ENCODE measurements around the gene SPHKAP. TPM values are rescaled to one million over a fixed set of nuclear protein-coding genes. Genes with fewer than 3 reads are reported as not detected.

Gene SPHKAP
- total RNA-seq, 1 donor from 2014 or later, result not detected

DNA sequence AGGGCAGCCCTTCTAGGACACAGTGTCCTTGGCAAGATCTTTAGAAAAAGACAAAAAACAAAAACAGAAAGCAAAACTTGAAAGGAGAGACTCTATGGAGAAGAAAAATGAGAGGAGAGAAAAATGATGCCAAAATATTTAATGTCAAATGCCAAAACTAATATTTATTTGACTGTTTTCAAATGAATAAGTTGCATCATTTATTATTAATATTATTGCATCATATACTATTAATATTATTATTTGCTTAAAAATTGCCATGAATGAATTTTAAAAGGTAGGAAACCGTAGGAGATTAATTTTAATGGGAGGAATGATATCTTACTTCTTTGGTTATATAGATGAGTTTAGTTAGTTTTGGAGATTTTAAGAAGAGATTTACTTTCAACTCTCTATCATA, 165.7 kb downstream of the SPHKAP start:
- Histone ChIP-seq H3K9ac (ENCODE audit: low read length) (no peak overlapping the region), H2AFZ (ENCODE audit: low read depth, low read length) (no peak overlapping the region), H3K9me3 (ENCODE audit: insufficient read depth, low read depth, low read length) (peaks cover 4% of the 10 kb centered on the region), H3K79me2 (ENCODE audit: insufficient read depth, low read length) (no peaks in the 10 kb centered on the region), H3K4me3 (ENCODE audit: insufficient read depth, low read depth, low read length) (no peak overlapping the region), H3K27ac (ENCODE audit: low read depth, low read length) (no peak overlapping the region), H3K4me1 (ENCODE audit: insufficient read depth, low read length) (no peaks in the 10 kb centered on the region), H3K36me3 (ENCODE audit: insufficient read depth, low read length) (no peaks in the 10 kb centered on the region), H3K27me3 (ENCODE audit: insufficient read depth, low read length) (no peaks in the 10 kb centered on the region), H4K20me1 (ENCODE audit: insufficient read depth, low read length) (no peaks in the 10 kb centered on the region), H3K4me2 (ENCODE audit: low read length) (no peak overlapping the region)
- FAIRE-seq (no peak), DNase-seq (ENCODE audit: low read depth) (no peak)
- TF ChIP-seq, protein P1, sequence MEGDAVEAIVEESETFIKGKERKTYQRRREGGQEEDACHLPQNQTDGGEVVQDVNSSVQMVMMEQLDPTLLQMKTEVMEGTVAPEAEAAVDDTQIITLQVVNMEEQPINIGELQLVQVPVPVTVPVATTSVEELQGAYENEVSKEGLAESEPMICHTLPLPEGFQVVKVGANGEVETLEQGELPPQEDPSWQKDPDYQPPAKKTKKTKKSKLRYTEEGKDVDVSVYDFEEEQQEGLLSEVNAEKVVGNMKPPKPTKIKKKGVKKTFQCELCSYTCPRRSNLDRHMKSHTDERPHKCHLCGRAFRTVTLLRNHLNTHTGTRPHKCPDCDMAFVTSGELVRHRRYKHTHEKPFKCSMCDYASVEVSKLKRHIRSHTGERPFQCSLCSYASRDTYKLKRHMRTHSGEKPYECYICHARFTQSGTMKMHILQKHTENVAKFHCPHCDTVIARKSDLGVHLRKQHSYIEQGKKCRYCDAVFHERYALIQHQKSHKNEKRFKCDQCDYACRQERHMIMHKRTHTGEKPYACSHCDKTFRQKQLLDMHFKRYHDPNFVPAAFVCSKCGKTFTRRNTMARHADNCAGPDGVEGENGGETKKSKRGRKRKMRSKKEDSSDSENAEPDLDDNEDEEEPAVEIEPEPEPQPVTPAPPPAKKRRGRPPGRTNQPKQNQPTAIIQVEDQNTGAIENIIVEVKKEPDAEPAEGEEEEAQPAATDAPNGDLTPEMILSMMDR (IDR thresholded peaks at IDR 0.05; ENCODE audit: insufficient read depth, low read depth, low read length), result no peak
- TF ChIP-seq EZH2 (IDR thresholded peaks at IDR 0.05; ENCODE audit: insufficient read depth, low read length), result no peak
- Mint-ChIP-seq H3K27me3 (ENCODE audit: low read depth, unreplicated experiment) (peaks cover 2% of the 10 kb centered on the region), H3K4me1 (ENCODE audit: low read depth, unreplicated experiment) (no peaks in the 10 kb centered on the region), H3K9me3 (ENCODE audit: unreplicated experiment) (no peaks in the 10 kb centered on the region), H3K4me3 (ENCODE audit: unreplicated experiment) (no peak overlapping the region), H3K27ac (ENCODE audit: unreplicated experiment) (no peak overlapping the region), H3K36me3 (ENCODE audit: low read depth, unreplicated experiment) (no peaks in the 10 kb centered on the region)

DNA sequence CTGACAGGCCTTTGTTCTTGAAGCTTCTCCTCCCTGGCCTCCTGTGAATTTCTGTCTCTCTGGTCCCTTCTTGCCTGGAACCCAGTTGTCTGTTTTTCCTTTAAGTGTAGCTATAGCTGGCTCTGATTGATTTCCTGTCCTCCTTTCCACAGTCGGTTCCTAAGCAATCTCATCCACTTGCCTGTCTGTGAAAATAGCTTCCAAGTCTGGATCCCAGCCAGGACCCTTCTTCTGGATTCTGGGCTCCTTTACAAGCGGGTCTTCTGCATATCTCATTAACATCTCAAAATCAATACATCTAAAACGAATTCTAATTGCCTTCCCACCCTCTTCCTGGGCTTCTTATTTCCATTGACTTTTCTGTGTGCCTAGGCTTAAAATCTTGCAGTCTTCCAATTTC, 185.1 kb downstream of the SPHKAP start:
- H4K20me1 ChIP-seq (ENCODE audit: insufficient read depth, low read length), result no peaks in the 10 kb centered on the region
- H3K4me3 ChIP-seq (ENCODE audit: insufficient read depth, low read depth, low read length), result no peak overlapping the region
- H3K4me1 ChIP-seq (ENCODE audit: insufficient read depth, low read length), result no peaks in the 10 kb centered on the region
- H3K4me3 Mint-ChIP-seq (ENCODE audit: unreplicated experiment), result no peak overlapping the region
- H3K4me2 ChIP-seq (ENCODE audit: low read length), result no peak overlapping the region
- TF ChIP-seq, protein P1 (IDR thresholded peaks at IDR 0.05; ENCODE audit: insufficient read depth, low read depth, low read length), result no peak
- no peak for TF ChIP-seq EZH2 (IDR thresholded peaks at IDR 0.05; ENCODE audit: insufficient read depth, low read length)
- no peak overlapping the region for H3K27ac ChIP-seq (ENCODE audit: low read depth, low read length)
- no peak overlapping the region for H2AFZ ChIP-seq (ENCODE audit: low read depth, low read length)
- no peak overlapping the region for H3K27ac Mint-ChIP-seq (ENCODE audit: unreplicated experiment)
- H3K36me3 Mint-ChIP-seq (ENCODE audit: low read depth, unreplicated experiment), result no peaks in the 10 kb centered on the region
- H3K4me1 Mint-ChIP-seq (ENCODE audit: low read depth, unreplicated experiment), result no peaks in the 10 kb centered on the region
- peaks cover 3% of the 10 kb centered on the region for H3K27me3 Mint-ChIP-seq (ENCODE audit: low read depth, unreplicated experiment)
- no peaks in the 10 kb centered on the region for H3K36me3 ChIP-seq (ENCODE audit: insufficient read depth, low read length)
- DNase-seq (ENCODE audit: low read depth) (no peak), FAIRE-seq (no peak)
- H3K79me2 ChIP-seq (ENCODE audit: insufficient read depth, low read length), result no peaks in the 10 kb centered on the region
- H3K9me3 Mint-ChIP-seq (ENCODE audit: unreplicated experiment), result no peaks in the 10 kb centered on the region
- H3K9me3 ChIP-seq (ENCODE audit: insufficient read depth, low read depth, low read length), result peaks cover 3% of the 10 kb centered on the region
- H3K9ac ChIP-seq (ENCODE audit: low read length), result no peak overlapping the region
- H3K27me3 ChIP-seq (ENCODE audit: insufficient read depth, low read length), result no peaks in the 10 kb centered on the region

DNA sequence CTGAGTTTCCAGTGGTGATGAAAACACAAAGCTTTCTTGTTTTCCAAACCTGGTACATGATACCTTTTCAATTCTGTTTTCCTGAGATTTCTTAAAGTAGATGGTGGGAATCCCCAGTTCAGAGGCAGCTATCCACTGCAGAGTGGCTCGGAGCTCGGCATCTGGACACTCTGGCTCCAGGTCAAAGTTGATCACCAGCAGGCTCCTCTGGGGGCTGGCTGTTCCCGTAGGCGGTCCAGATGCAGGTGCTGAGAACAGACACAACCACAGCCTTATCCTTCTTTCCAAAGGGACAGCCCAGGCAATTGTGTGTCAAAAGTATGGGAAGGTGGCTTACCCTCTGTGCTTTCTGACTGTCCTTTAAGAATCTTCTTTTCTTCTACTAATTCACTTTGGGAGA, 190.6 kb downstream of the SPHKAP start:
- Mint-ChIP-seq H3K4me1 (ENCODE audit: low read depth, unreplicated experiment) (no peaks in the 10 kb centered on the region), H3K27ac (ENCODE audit: unreplicated experiment) (no peak overlapping the region), H3K9me3 (ENCODE audit: unreplicated experiment) (no peaks in the 10 kb centered on the region), H3K27me3 (ENCODE audit: low read depth, unreplicated experiment) (peaks cover 3% of the 10 kb centered on the region), H3K4me3 (ENCODE audit: unreplicated experiment) (no peak overlapping the region), H3K36me3 (ENCODE audit: low read depth, unreplicated experiment) (no peaks in the 10 kb centered on the region)
- H4K20me1 ChIP-seq (ENCODE audit: insufficient read depth, low read length), result no peaks in the 10 kb centered on the region
- no peaks in the 10 kb centered on the region for H3K79me2 ChIP-seq (ENCODE audit: insufficient read depth, low read length)
- TF ChIP-seq, protein P1 (IDR thresholded peaks at IDR 0.05; ENCODE audit: insufficient read depth, low read depth, low read length), result no peak
- TF ChIP-seq EZH2 (IDR thresholded peaks at IDR 0.05; ENCODE audit: insufficient read depth, low read length), result no peak
- no peaks in the 10 kb centered on the region for H3K36me3 ChIP-seq (ENCODE audit: insufficient read depth, low read length)
- H3K27ac ChIP-seq (ENCODE audit: low read depth, low read length), result no peak overlapping the region
- H2AFZ ChIP-seq (ENCODE audit: low read depth, low read length), result no peak overlapping the region
- H3K4me2 ChIP-seq (ENCODE audit: low read length), result no peak overlapping the region
- H3K9ac ChIP-seq (ENCODE audit: low read length), result no peak overlapping the region
- H3K27me3 ChIP-seq (ENCODE audit: insufficient read depth, low read length), result no peaks in the 10 kb centered on the region
- H3K4me1 ChIP-seq (ENCODE audit: insufficient read depth, low read length), result no peaks in the 10 kb centered on the region
- H3K4me3 ChIP-seq (ENCODE audit: insufficient read depth, low read depth, low read length), result no peak overlapping the region
- no peaks in the 10 kb centered on the region for H3K9me3 ChIP-seq (ENCODE audit: insufficient read depth, low read depth, low read length)
- no peak for FAIRE-seq
- DNase-seq (ENCODE audit: low read depth), result no peak

Measured in astrocyte (in vitro differentiated cells and primary cell).